GM15510 (cell line): ENCODE measurements around the gene GPC5.

Source experiments
- POLR2A ChIP-seq: IDR thresholded peaks from 3 replicates; pipeline ENCODE4 v1.6.1; 2011; ENCODE audit warnings: borderline replicate concordance; ENCODE audit not compliant: insufficient read length; ENCODE audit errors: extremely low read depth

Gene GPC5

GRCh38 chr13:91721413-91721812 lies 323.0 kb downstream of the GPC5 start:
- no peak for TF ChIP-seq POLR2A

- no peak for TF ChIP-seq POLR2A
Measured at GRCh38 chr13:91722267-91722884, 324.0 kb downstream of the GPC5 start.

GRCh38 chr13:91724591-91724990 lies 326.2 kb downstream of the GPC5 start:
- TF ChIP-seq POLR2A, result no peak

GRCh38 chr13:91725646-91726045 lies 327.2 kb downstream of the GPC5 start:
- TF ChIP-seq POLR2A, result no peak

DNA sequence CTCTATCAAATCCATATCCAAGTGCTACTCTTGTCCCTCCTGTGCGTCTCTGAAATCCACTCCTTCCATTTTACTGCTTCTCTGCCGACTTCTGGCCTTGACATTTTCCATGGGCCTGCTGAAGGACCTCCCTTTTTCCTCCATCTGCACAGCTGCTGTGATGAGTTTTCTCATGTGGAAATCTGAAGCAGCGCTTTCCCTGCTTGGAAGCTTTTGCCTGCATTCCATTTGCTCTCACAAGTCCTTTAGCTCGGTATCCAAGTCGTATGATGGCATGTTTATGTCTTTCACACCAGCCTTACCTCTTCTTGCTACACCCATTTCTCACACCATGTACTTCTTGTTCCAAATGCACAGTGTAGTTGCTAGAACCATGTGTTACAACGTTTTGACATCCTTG lies 328.2 kb downstream of the GPC5 start:
- no peak for TF ChIP-seq POLR2A

DNA sequence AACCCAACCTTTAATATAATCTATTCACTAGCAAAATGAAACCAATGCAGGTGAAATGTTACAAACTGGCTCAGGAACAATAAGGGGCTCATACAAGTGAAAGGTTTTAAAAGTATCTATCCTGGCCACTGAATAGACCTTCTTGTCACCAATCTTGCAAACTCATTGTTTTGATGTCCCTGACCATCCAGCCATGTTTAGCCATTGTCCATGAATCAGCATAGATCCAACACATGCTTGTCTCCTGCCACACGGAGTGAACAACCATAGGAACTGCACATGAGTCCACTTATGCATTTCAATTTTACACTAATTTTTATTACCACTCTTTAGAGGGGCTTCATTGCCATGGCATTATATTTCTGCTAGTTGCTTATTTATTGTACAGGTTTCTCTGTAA lies 331.4 kb downstream of the GPC5 start:
- TF ChIP-seq POLR2A, result no peak

DNA sequence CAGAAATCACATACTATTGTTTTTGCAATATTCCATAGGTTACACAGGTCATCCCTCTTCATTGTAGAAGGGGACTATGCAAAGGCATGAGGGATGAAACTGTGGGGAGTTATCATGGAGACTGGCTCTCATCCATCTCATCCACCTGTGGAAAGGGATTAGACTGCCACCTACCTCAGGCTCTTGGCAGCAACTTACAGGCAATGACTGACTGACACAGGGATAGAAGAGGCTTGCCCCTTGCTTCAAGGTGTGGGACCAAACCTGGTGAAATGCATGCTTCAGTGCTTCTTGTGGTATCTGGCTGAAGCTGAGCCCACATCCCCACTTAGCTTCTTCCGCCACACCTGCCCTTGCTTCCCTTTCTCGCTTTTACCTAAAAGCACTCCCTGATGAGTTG lies 341.3 kb downstream of the GPC5 start:
- TF ChIP-seq POLR2A, result no peak

DNA sequence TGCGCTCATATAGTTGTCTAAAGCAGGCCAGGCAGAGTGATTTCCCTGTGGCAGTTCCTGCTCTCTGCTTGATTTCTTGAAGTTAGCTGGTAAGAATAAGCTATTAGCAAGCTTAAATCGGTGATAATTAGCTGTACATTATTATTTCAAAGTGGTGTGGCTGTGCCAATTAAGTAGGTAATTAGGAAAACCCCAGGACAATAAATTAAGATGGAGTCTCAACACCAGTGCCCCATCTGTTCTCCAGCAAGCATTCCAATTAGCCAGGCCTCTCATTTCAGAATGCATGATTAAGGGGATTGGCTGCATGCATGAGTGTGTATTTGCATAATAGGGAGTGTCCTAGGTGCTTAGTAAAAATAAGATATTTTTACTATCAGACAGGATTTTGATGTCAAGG lies 342.3 kb downstream of the GPC5 start:
- no peak for TF ChIP-seq POLR2A

DNA sequence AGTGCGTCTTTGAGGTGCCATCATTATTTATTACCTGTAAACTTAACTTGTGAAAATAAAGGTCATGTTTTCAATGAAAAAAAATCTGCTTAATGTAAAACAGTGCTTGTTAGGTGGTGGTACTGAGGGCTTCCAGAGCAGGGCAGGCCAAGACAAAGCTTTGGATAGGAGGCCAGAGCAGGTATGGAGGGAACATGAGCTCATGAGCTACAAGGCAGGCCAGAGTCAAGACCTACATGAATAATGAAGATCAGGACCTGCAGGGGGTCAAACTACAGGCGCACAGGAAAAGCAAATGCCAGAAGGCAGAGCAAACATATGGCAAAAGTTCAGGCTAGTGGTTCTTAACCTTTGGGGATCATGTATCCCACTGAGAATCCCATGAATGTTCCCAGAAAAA lies 343.5 kb downstream of the GPC5 start:
- no peak for TF ChIP-seq POLR2A

DNA sequence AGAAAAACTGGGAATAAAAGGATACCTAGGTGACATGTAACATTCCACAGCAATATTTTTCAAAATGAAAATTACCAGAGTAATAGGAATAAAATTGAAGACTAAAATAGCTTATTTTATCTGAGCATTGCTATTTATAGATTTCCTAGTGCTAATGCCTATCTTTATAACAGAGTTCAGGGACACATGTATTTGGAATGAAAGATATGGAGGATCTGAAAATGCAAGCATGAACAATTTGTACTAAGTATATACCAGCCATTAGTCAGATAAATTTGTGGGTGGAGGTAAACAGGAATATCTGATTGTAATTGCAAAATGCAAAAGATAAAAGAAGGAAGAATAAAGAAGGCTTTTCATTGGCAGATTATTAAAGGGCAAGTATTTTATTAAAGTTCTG lies 345.9 kb downstream of the GPC5 start:
- TF ChIP-seq POLR2A, result no peak

GRCh38 chr13:91745967-91746366 lies 347.5 kb downstream of the GPC5 start:
- TF ChIP-seq POLR2A, result no peak

GRCh38 chr13:91747186-91747585 lies 348.8 kb downstream of the GPC5 start:
- TF ChIP-seq POLR2A, result no peak

DNA sequence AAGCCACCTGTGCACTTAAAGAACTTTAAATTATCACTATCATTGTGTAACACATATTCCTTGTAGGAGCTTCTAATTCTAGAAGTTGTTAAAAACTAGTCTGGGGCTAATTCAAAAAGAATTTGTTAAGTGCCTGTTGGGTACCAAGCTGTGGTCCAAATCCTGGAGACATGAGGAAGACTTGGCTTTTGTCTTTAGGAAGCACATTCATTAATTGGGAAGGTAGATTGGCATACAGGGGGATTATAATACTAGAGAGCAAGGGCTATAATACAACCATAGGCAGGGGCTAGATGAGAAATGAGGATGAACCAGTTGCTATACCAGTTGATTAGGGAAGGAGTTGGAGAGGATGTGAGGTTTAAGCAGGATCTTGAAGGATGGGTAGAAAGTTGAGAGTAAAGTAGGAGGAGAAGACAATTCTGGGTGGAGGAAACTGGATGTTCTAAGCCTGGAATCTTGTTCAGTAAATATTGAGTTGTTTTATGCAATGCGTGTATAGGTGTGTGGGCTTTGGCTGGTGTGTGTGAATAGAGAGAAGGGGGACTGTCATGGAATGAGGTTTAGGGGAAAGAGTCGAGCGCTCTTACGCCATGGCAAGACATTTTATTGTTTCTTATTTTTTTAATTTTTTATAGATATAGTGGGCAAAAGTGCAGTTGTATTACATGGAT lies 350.1 kb downstream of the GPC5 start:
- no peak for TF ChIP-seq POLR2A

- TF ChIP-seq POLR2A, result no peak
Measured at GRCh38 chr13:91758724-91759123, 360.3 kb downstream of the GPC5 start.

- no peak for TF ChIP-seq POLR2A
Measured at GRCh38 chr13:91762957-91763356, 364.5 kb downstream of the GPC5 start.

- no peak for TF ChIP-seq POLR2A
Measured at GRCh38 chr13:91764527-91764926, 366.1 kb downstream of the GPC5 start.
